Hepatic stellate cell (primary cell): ENCODE data around the gene AP3B1.
"Not testable (repeated sequence)": the region's sequence is repeated elsewhere in the genome, so short reads cannot be mapped to it uniquely, and the experiment has no call there.

ENCODE experiments used
- DNase-seq: peaks from one replicate; pipeline ENCODE4 v3.0.0; 2011; ENCODE audit warnings: low spot score

AP3B1 gene

DNA sequence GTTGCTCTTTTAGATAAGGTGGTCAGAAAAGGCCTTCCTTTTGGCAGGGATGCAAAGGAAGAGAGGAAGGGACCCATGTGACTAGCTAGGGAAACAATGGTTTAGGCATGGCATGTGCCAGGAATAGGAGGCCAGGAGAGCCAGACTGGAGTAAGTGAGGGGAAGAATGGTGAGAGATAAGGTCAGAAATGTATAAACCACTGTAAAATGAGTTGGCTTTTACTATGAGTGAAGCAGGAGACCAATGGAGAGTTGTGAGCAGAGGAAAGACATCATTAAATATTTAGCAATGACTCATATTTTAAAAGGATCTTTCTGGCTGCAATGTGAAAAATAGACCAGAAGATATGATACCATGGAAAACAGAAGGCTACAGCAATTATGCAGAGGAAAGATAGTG, 50.9 kb downstream of the AP3B1 start:
- peak; percentile 34 for DNase-seq

DNA sequence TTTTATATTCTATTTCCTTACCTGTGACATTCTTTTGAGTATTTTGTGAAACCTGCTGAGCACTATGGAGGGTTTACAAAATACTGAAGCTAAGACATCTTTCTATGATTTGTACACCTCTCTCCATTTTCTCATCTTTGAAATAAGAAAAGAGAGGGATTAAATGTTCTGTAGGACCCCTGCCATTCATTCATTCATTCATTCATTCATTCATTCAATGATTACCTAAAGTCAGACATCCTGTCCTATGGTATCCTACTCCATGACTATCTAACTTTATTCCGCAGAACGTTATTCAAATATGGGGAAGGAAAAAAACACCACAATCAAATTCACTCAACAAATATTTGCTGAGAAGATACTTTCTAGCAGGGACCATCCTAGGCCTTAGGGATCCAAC, 51.4 kb downstream of the AP3B1 start:
- DNase-seq, result no peak

DNA sequence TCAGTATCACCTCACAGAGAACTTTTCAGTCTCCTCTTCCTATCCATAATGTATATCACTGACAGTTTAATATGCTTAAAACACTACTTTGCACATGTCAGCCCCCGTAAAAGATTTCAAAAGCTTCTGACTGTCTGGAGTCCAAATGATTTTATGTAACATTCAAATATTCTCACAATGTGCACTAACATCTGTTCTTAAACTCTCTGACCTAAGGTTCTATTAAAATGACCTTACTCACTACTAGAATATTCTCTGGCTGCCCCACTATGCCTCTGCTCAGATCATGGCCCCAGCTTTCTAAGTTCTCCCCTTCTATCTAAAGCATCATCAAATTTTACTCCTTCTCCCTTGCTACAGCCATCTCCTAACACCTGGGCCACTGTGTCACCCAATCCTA, 52.5 kb downstream of the AP3B1 start:
- DNase-seq, result no peak

DNA sequence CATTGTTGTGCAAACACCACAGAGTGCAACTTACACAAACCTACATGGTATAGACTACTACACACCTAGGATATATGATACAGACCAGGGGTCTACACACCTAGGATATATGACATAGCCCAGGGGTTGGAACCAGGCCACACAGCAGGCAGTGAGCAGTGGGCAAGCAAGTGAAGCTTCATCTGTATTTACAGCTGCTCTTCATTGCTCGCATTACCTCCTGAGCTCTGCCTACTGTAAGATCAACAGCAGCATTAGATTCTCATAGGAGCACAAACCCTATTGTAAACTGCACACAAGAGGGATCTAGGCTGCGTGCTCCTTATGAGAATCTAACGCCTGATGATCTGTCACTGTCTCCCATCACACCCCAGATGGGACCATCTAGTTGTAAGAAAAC, 56.6 kb downstream of the AP3B1 start:
- DNase-seq, result no peak

DNA sequence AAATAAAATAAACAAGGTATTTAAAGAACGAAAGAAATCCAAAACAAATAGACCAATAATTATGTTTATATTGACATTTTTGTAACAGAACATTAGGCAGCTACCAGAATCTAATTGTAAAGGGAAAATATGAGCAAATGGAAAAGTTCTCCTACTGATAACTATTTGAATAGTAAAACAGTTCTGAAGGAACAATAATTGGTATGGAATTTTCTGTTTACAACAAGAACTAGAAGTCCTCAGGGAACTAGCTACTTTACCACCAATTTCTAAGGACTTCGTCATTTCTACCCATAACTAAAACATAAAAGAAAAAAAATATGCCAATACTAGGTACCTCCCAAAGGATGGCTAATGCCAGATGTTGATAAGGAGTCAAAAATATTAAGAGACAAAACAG, 58.5 kb downstream of the AP3B1 start:
- DNase-seq, result no peak

DNA sequence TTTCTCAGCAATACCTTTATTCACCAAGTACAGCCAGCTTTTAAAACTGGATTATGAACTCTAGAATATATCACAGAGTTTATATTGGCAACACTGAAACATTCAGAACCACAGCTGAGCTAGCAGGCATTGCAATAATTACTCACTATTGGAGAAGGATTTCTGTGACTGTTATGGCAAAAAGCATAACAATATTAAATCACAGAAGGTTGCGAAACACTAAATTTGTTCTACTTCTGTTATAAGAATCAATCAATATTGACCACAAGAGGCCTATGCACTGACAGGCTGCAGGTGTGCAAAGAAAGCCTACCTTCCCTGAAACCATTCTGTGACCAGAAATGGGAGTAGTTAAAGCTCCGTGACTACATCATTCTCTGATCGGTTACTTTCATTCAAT, 59.2 kb downstream of the AP3B1 start:
- DNase-seq, result peak; percentile 3

DNA sequence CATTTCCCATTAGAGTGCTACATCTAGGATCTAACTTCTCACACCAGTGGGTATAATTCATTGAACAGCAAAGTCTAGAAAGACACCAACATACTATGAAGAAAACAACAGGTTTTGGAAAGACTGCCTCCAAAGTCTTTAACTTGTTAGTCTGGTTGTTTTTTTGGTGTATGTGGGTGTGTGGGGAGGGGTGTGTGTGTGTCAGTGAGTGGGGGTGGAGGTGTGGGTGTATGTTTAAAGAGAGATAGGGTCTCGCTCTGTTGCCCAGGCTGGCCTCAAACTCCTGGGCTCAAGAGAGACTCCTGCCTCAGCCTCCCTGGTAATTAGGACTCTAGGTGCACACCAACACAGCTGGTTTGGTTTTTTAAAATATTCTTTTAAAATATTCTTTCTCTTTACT, 59.7 kb downstream of the AP3B1 start:
- DNase-seq, result no peak

DNA sequence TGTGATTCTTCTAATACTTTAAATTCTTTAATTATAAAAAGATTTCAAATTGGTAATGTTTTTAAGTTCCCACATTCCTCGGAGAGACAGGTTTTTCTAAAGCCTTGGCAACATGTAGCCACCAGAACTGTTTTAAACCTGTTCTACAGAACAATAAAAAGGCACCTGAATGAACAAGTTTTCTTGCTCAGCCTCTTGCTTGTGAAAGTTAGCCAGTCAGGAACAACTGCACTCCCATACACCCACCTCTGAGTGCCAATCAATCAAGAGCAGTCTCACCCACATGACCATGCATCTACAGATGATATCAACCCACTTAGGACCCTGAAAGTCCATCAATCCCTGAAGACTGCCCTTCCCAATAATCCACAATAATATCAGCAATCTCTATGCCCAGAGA, 62.3 kb downstream of the AP3B1 start:
- no peak for DNase-seq

DNA sequence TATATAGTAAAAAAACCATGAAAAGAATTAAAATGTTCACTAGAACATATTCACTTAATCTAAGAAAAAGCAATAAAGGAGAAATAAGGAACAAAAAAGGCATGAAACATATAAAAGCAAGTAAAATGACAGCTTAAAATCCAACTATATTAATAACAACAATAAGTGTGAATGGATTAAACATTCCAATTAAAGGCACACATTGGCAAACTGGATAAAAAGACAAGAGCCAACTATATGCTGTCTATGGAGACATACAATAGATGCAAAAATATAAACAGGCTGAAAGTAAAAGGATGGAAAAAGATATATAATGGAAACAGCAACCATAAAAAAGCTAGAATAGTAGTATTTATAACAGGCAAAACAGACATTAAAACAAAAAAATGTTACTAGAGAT, 70.1 kb downstream of the AP3B1 start:
- DNase-seq, result no peak

DNA sequence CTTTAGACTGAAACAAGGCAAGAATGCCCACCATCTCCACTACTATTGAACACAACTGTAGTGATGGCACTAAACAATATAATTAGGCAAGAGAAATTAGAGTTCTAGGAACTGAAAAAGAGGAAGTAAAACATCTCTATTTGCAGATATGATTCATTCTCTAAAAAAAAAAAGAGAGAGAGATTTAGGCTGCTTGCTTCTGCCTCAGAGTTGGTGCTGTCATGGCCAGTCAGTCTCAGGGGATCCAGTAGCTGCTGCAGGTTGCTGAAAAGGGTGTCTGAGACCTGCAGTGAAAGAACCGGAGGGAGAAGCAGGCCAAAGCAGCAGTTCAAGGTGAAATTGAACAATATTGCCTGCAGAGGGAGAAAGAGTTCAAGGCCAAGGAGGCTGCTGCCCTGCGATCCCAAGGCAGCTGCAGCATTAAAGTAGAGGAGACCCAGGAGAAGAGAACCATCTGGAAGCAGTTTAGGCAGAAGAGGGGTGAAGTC, 72.5 kb downstream of the AP3B1 start:
- no peak for DNase-seq

DNA sequence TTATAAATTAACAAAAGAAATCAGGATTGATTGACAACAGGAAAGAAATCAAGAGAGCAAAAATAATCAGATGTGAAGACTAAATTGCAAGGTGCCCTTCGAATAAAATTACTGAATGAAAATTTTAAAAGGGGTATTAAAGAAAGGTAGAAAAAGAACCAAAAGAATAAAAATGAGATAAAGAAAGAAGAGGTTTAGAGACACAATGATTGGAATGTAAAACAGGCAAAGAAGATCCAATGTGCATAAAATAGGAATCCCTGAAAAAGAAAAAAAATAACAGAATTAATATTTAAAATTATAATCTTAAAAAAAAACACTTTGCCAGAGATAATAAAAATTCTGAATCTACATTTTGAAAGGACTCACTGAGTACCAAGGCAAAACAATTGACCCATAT, 73.0 kb downstream of the AP3B1 start:
- no peak for DNase-seq

DNA sequence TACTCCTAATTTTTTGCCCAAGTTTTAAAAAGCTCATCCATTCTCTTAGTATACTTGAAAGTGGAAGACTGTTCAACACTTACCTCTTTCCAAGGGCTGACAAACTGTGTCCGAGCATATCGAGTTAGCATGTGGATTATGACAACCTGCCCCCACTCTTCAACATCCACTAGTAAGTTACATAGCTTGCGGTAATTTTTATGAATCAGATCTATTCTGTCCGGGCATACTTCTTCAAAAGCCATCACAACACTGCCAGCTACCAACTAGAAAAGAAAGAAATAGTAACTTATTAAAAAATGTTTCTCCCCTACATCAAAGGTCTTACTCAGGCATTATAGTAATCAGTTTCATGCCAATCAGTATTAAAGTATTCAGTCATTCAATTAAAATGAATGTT, 78.5 kb downstream of the AP3B1 start:
- DNase-seq, result no peak

DNA sequence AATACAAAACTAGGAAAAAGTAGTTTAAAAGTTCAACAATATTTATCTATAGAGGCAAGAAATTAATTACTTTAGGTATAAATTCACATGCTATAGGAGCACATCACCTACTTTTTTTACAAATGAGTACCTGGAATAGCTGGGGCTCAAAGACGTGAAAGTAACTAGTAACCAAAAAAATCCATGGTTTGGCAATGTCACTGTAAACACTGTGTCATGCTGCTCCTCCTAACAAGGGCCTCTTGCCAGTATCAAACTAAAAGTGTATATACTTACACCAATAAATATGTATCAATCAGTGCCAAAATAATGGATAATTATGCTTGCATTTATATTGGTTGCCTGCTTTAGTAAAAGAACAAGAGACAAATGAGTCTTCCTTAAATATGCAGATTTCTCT, 78.9 kb downstream of the AP3B1 start:
- DNase-seq, result no peak

DNA sequence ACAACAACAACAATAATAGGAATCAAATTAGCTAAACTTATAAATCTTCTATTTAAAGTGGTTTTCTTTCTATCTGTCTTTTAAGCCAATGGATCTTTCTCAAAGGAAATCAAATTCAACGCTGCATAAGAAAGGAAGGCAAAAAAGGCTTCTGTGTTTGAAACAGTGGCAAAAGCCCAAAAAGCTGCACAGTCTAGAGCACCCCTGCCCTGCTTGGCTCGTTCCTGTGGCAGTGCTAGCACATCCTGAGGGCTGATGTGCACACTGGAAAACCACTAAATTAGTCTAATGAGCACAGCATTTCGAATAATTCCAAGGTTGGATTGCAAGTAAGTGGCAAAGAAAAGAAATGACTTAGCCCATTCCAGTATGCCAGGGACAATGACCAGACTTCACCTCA, 80.7 kb downstream of the AP3B1 start:
- no peak for DNase-seq

DNA sequence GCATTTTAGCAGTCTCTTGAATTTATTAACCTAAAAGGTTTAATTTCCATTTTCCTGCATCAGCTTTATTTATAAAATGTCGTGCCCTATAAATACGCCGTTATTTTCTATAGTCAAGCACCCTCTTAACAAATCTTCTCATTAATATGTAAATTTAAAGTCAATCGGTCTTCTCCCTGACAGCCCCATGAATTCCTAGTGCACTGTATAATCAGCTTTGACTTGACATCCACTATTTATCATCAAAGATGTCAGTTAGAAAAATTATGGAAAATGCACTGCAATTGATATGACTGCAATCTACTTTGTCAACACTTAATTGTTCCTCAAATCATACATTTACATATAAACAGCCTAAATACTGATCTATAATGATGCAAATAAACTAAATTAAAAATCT, 83.4 kb downstream of the AP3B1 start:
- DNase-seq, result no peak

DNA sequence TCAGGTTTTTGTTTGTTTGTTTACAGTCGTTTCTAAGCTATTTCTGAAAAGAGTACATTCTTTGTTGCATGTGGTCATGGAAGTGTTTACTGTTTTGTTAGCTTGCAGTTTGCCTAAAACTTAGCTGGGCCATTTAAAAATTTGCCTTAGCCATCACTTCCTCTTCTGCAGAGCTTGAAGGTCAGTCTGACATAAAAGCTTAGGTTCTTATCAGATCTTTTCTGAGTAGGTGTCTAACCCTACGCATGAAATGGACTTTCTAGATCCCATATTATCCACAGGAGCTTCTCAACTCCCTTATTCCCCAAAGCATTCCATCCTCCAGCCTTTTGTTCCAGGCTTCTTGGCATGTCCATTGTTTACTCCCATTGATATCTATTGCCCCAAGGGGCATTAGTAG, 90.3 kb downstream of the AP3B1 start:
- DNase-seq, result no peak

DNA sequence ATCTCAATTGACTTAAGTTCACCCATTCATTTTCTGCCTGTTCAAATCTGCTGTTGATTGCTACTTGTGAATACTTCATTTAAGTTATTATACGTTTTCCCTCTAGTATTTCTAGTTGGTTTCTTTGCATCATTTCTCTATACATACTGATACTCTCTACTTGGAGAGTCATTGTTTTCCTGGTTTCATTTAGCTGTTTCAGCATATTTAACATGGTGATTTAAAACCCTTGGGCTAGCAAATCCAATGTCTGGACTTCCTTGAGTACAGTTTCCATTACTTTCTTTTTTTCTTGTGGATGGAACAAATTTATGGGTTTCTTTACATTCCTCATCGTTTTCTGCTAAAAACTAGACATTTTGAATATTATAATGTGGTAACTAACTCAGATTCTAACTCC, 90.7 kb downstream of the AP3B1 start:
- no peak for DNase-seq

DNA sequence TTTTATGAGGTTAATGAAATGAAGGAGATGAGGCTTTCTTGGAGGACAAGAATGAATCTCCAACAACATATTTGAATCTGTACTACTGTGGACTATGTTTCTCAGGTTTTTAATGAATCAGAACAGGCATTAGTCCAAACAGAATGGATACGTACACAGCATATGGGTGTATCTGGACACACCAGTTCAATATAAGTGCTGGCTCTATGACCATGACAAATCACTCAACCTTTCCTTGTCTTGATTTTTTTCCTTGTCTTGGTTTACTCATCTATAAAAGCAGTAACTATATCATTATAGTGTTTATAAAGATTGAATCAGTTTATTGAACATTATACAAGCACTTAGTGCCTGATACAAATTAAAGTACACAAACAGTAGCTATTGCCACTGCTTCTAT, 104.1 kb downstream of the AP3B1 start:
- DNase-seq, result no peak

DNA sequence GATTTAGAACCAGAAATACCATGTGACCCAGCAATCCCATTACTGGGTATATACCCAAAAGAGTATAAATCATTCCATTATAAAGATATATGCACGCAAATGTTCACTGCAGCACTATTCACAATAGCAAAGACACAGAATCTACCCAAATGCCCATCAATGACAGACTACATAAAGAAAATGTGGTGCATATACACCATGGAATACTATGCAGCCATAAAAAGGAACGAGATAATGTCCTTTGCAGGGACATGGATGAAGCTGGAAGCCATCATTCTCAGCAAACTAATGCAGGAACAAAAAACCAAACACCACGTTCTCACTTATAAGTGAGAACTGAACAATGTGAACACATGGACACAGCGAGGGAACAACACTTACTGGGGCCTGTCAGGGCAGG, 105.8 kb downstream of the AP3B1 start:
- not testable (repeated sequence) for DNase-seq

DNA sequence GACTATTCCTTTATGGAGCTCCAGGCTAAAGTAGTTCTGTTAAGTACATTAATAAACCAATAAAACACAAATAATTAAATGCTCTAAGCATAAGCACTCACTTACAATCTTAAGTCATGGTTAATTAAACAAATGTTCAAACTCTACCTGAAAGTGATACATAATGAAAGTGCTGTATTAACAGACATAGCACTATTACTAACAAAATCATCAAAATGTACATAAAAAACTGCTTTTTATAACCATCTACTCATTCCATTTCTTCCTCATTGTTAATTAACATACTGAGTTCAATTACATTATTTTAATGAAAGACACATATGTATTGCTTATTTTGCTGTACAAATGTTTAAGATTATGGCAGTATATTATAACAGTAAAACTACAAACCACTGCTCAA, 107.3 kb downstream of the AP3B1 start:
- no peak for DNase-seq

DNA sequence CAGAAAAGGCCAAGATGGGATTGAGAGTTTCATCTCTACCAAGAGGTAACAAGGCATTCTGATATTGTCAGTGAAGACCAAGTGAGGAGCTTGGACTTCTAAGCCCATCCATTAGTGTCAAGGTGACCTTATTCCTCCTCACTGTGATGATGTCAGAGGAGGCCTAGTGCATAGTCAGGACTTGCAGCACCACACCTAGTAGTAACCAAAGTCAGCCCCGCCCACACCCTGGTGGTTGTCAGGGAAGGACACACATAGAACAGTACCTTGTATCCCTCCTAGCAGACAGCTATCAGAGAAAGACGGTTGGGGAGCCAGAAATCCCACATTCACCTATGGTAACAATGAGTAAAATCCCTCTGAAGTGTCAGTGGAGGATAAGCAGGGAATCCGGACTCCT, 111.7 kb downstream of the AP3B1 start:
- DNase-seq, result no peak

DNA sequence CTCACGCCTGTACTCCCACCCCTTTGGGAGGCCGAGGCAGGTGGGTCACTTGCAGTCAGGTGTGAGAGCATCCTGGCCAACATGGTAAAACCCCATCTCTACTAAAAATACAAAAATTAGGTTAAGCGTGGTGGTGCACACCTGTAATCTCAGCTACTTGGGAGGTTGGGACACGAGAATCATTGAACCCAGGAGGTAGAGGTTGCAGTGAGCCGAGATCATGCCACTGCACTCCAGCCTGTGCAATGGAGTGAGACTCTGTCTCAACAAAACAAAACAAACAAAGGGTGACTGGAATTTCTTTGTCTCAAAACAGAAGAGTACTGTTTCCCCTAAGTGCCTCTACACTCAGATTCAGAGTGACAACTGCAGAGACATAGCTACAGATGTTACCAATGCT, 116.1 kb downstream of the AP3B1 start:
- no peak for DNase-seq

DNA sequence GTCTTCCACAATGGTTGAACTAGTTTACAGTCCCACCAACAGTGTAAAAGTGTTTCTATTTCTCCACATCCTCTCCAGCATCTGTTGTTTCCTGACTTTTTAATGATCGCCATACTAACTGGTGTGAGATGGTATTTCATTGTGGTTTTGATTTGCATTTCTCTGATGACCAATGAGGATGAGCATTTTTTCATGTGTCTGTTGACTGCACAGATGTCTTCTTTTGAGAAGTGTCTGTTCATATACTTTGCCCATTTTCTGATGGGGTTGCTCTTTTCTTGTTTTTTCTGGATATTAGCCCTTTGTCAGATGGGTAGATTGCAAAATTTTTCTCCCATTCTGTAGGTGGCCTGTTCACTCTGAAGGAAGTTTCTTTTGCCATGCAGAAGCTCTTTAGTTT, 124.2 kb downstream of the AP3B1 start:
- DNase-seq, result not testable (repeated sequence)

DNA sequence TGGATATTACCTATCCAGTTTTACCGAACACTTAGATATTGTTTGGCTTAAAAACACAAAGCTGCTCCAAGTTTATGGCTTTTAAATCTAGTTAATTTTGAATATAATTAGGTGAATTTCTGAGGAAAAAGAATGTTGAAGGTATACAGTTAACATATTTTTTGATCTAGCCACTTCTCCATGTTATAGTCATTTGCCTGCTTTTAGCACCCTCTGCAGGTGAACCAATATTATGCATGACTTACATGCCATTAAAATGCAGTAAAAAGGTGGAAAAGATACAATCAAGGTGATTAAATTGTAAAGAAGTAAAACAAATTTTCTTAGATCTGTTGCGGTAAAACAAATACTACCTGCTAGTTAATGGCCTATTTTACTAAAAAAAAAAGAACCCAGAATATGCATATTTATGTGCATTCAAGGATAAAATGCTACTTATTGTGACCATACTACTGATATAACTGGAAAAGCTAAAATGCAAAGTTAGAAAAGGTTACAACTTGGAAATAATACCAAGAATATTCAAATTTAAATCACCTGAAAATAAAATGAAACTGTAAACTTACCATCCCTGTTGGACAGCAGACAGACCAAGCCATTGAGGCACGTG, 132.1 kb downstream of the AP3B1 start:
- peak; percentile 11 for DNase-seq

DNA sequence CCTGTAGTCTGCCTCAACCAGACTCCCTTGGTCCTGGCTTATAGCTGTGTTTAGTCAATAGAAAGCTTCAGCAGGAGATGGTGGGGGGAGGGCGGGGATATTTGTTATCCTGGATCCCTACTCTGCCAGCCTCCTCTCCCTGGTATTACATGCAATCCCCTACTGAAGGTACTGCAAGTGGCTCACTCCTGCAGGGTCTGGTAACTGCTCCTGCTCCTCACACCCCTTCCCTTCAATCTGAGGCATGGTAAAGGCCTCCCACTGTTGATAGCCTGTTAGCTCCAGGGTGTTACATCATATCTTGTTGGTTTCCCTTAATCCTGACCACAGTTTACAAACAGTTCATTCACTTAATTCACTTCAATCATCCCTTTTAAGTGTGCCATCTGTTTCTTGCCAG, 137.5 kb downstream of the AP3B1 start:
- no peak for DNase-seq
